GM23248 (cell line): Measurements from ENCODE around the gene GSPT1. TPM values are rescaled to one million over a fixed set of nuclear protein-coding genes. Genes with fewer than 3 reads are reported as not detected.

ENCODE experiments used
- DNase-seq: peaks from one replicate; pipeline ENCODE4 v3.0.0-alpha.2; 2015
- H2AFZ ChIP-seq: fragments of 200-600 bp; sonication (generic); 2 replicates; pipeline ENCODE4 v1.6.1; 2016; ENCODE audit warnings: antibody characterized with exemption
- H3F3A ChIP-seq: fragments of 200-600 bp; sonication (generic); 2 replicates; pipeline ENCODE4 v1.6.1; 2016; ENCODE audit warnings: mild to moderate bottlenecking, antibody characterized with exemption, mixed run types; ENCODE audit not compliant: insufficient read depth
- H3K27ac ChIP-seq: fragments of 200-600 bp; sonication (generic); 2 replicates; pipeline ENCODE4 v1.5.1; 2016; ENCODE audit warnings: mild to moderate bottlenecking
- H3K27me3 ChIP-seq: fragments of 200-600 bp; sonication (generic); replicated peaks from 2 replicates; pipeline ENCODE4 v1.6.1; 2016; ENCODE audit warnings: mild to moderate bottlenecking; ENCODE audit not compliant: insufficient read depth
- H3K36me3 ChIP-seq: fragments of 200-600 bp; sonication (generic); 2 replicates; pipeline ENCODE4 v1.6.1; 2016; ENCODE audit warnings: low read depth, mild to moderate bottlenecking
- H3K4me1 ChIP-seq: fragments of 200-600 bp; sonication (generic); 2 replicates; pipeline ENCODE4 v1.6.1; 2016; ENCODE audit warnings: mild to moderate bottlenecking; ENCODE audit not compliant: insufficient read depth
- H3K4me2 ChIP-seq: fragments of 200-600 bp; sonication (generic); one replicate; pipeline ENCODE4 v1.6.1; 2016; ENCODE audit warnings: mild to moderate bottlenecking; ENCODE audit not compliant: unreplicated experiment
- H3K4me3 ChIP-seq: fragments of 200-600 bp; sonication (generic); 2 replicates; pipeline ENCODE4 v1.5.1; 2016; ENCODE audit warnings: mild to moderate bottlenecking
- H3K79me2 ChIP-seq: fragments of 200-600 bp; sonication (generic); 2 replicates; pipeline ENCODE4 v1.6.1; 2016; ENCODE audit warnings: mild to moderate bottlenecking; ENCODE audit not compliant: insufficient read depth
- H3K9ac ChIP-seq: fragments of 200-600 bp; sonication (generic); 2 replicates; pipeline ENCODE4 v1.6.1; 2016; ENCODE audit warnings: mild to moderate bottlenecking
- H3K9me2 ChIP-seq: fragments of 200-600 bp; sonication (generic); 2 replicates; pipeline ENCODE4 v1.6.1; 2016; ENCODE audit warnings: mixed run types, mild to moderate bottlenecking, moderate library complexity; ENCODE audit not compliant: insufficient read depth
- H3K9me3 ChIP-seq: fragments of 200-600 bp; sonication (generic); one replicate; pipeline ENCODE4 v1.6.1; 2017; ENCODE audit warnings: low read depth
- H4K20me1 ChIP-seq: fragments of 200-600 bp; sonication (generic); 2 replicates; pipeline ENCODE4 v1.6.0; 2016; ENCODE audit not compliant: insufficient read depth
- EZH2 ChIP-seq: fragments of 200-600 bp; sonication (generic); IDR thresholded peaks from 2 replicates; pipeline ENCODE4 v1.6.1; 2018; ENCODE audit warnings: antibody characterized with exemption, mild to moderate bottlenecking; ENCODE audit not compliant: insufficient read depth, poor library complexity, severe bottlenecking
- EZH2phosphoT487 ChIP-seq: fragments of 200-600 bp; sonication (generic); IDR thresholded peaks from 2 replicates; pipeline ENCODE4 v1.6.1; 2018; ENCODE audit warnings: antibody characterized with exemption, moderate library complexity, mild to moderate bottlenecking, low read depth; ENCODE audit not compliant: insufficient read depth
- WGBS, 2 experiments: methylation state at CpG; one replicate each; pipeline ENCODE4 v1.1.6; 2015 to 2017; ENCODE audit warnings: low lambda C conversion rate in 2 of 2, low coverage in 1 of 2; ENCODE audit errors: missing lambda C conversion rate in 2 of 2; 5-methylcytosine and 5-hydroxymethylcytosine counted together
- in situ Hi-C: fragments of 300-500 bp; cut with MboI; formaldehyde crosslinking; loops from 2 replicates; pipeline ENCODE4 v1.15.0; 2020
- polyA plus RNA-seq: library from polyadenylated mRNA; unstranded; fragments of >200 nt; fragmentation: Nextera tagmentation; extraction: Ambion mirVana; gene quantifications from 2 replicates; pipeline ENCODE4 v1.2.1, GENCODE V29; 2016
- total RNA-seq: library from RNA; depleted of rRNA; stranded (reverse); fragments of >200 nt; shearing (Covaris generic); gene quantifications from 2 replicates; pipeline ENCODE4 v1.2.3, GENCODE V29; 2014

Gene GSPT1
- total and polyA plus RNA-seq, 2 experiments from 2014 or later: 78.7 to 112 TPM

- H3K9ac ChIP-seq: peak overlapping the region; percentile 92
- DNase-seq: peak; percentile 81
- in situ Hi-C loops: no loop called here
These were observed 949 bp upstream of the GSPT1 start for GRCh38 chr16:11916524-11917285.

DNA sequence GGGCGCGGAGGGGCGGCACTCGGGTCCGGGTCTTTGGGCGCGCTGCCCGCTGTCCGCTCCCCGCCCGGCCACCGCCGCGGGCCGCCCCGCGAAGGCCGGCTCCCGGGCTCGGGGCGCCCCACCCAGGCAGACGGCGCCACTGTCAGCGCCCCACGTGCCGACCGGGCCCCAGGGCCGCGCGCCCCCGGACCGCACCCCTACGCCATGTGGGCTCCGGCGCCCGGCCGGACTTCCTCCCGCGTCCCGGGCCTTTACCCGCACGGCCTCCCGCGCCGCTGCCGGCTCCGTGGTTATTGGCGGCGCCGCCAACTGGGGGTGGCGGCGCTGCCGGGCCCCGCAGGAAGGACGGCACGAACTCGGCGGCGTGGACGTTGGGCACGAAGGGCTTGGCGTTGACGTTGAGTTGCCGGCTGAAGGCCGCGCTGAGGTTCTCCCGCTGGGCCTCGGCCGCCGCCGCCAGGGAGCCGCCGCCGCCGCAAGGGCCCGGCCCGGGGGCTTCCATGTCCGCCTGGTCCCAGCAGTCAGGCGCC lies 577 bp downstream of the GSPT1 start:
- Histone ChIP-seq H3K9ac (peak overlapping the region; percentile 92), H3K4me3 (peak overlapping the region; percentile 76), H3K4me2 (peak overlapping the region; percentile 98), H3K9me2 (no peaks in the 10 kb centered on the region), H3K36me3 (peaks cover 7% of the 10 kb centered on the region; the same call in 1 of the 2 replicates), H3K9me3 (no peaks in the 10 kb centered on the region), H3K27ac (peak overlapping the region; percentile 84), H3K79me2 (peaks cover 48% of the 10 kb centered on the region), H2AFZ (peak overlapping the region; percentile 69), H4K20me1 (peaks cover 25% of the 10 kb centered on the region; the same call in 1 of the 2 replicates), H3F3A (peaks cover 34% of the 10 kb centered on the region), H3K4me1 (peaks cover 34% of the 10 kb centered on the region), H3K27me3 (no peaks in the 10 kb centered on the region)
- peak; percentile 74 for DNase-seq
- 0% methylated on average over 38 to 54 of the region's 79 CpGs for WGBS, 2 experiments
- TF ChIP-seq EZH2 (no peak), EZH2phosphoT487 (no peak)
- in situ Hi-C loops: no loop called here

More at GRCh38 chr16:11916524-11917285, 949 bp upstream of the GSPT1 start:
- H3K4me3 ChIP-seq: peak overlapping the region; percentile 76
- 70% methylated on average over 13 of the region's 13 CpGs for WGBS, 2 experiments
- H3K9me3 ChIP-seq: no peaks in the 10 kb centered on the region
- H3K36me3 ChIP-seq: peaks cover 7% of the 10 kb centered on the region; the same call in 1 of the 2 replicates
- peak overlapping the region; percentile 89 for H3K4me2 ChIP-seq
- peaks cover 24% of the 10 kb centered on the region for H3K4me1 ChIP-seq
- no peak for TF ChIP-seq EZH2
- TF ChIP-seq EZH2phosphoT487: no peak
- H3F3A ChIP-seq: peaks cover 28% of the 10 kb centered on the region
- H3K27me3 ChIP-seq: no peaks in the 10 kb centered on the region
- peak overlapping the region; percentile 80 for H3K27ac ChIP-seq
- peak overlapping the region; percentile 99 for H2AFZ ChIP-seq
- H4K20me1 ChIP-seq: peaks cover 15% of the 10 kb centered on the region; the same call in 1 of the 2 replicates
- H3K9me2 ChIP-seq: no peaks in the 10 kb centered on the region
- peaks cover 33% of the 10 kb centered on the region for H3K79me2 ChIP-seq

GRCh38 chr16:11914210-11915113 lies 1.3 kb downstream of the GSPT1 start:
- Histone ChIP-seq H3K9me3 (no peaks in the 10 kb centered on the region), H3K27ac (peak overlapping the region; percentile 84), H3K36me3 (peaks cover 7% of the 10 kb centered on the region; the same call in 1 of the 2 replicates), H3K9me2 (no peaks in the 10 kb centered on the region), H3K27me3 (no peaks in the 10 kb centered on the region), H3K9ac (peak overlapping the region; percentile 92), H3K4me3 (peak overlapping the region; percentile 76), H3K79me2 (peaks cover 55% of the 10 kb centered on the region), H3K4me2 (peak overlapping the region; percentile 98), H2AFZ (peak overlapping the region; percentile 69), H3F3A (peaks cover 41% of the 10 kb centered on the region), H4K20me1 (peaks cover 28% of the 10 kb centered on the region; the same call in 1 of the 2 replicates), H3K4me1 (peaks cover 41% of the 10 kb centered on the region)
- TF ChIP-seq EZH2phosphoT487 (no peak), EZH2 (no peak)
- in situ Hi-C loops: no loop called here
- peak; percentile 73 for DNase-seq
- WGBS, 2 experiments: 4% methylated on average over 30 of the region's 30 CpGs
